ENCODE data around the gene FAU. TPM values are rescaled to one million over a fixed set of nuclear protein-coding genes. Genes with fewer than 3 reads are reported as not detected.

FAU gene
- total RNA-seq, 1 experiment from 2014 or later, result 662 TPM

DNA sequence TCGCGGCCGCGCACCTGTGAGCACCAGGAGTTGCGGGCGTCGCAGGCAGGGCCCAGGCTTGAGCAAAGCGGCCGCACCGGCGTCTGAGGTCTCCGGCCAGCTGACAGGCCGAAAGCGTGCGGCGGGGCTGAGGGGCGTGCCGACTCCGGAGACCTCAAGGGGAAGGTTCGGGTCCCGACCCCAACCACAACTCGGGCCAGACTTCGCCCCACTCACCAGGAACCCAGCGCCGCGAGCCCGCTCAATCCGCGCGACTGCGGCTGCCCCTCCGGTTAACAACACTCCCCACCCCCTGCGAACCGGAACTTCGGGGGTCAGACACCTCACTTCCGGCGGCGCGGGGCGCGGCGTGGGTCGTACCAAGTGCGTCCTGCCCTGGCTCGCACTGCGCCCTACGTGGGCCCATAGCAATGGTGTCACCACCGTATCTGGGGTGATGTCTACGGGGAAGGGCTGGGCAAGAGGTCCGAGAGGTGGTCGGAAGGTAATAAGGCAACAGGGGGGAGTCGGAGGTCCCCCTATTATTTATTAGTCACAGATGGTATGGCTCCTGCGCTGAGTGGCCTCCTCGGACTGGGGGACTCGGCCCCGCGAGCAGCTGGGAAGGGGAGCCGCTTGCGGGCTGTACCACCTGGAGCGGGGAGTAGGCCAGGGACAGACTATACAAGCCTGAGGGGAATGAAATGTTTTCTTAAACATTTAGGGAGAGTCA, 12.5 kb upstream of the FAU start, which contains the start of gene SYVN1:
SYVN1 (minus strand) TSS at position 280 of the 712 bp plus-strand sequence. CDS start 918 bp downstream, outside the sequence.
- no peaks in the 10 kb centered on the region for H3K9me2 ChIP-seq (replicated peaks; ENCODE audit: insufficient read depth, low read length)
- peak within 1 kb of the TSS; percentile 100 for H3K27ac ChIP-seq (ENCODE audit: low read length)
- peak within 1 kb of the TSS; percentile 91 for H3K4me3 ChIP-seq (ENCODE audit: low read length)
- peaks cover 23% of the 10 kb centered on the region for H3K36me3 ChIP-seq (ENCODE audit: insufficient read depth, low read length)
- H3K27me3 ChIP-seq (ENCODE audit: low read length), result no peaks in the 10 kb centered on the region
- peak within 1 kb of the TSS; percentile 98 for H3K4me2 ChIP-seq (ENCODE audit: low read depth, low read length, poor library complexity, severe bottlenecking)
- peaks cover 50% of the 10 kb centered on the region for H3K4me1 ChIP-seq (ENCODE audit: low read length)
- DNase-seq, result peak; percentile 96
- H4K20me1 ChIP-seq (ENCODE audit: insufficient read depth, low read depth, low read length), result peaks cover 28% of the 10 kb centered on the region; the same call in 1 of the 2 replicates
- peaks cover 27% of the 10 kb centered on the region for H3K79me2 ChIP-seq (ENCODE audit: low read length)
- H2AFZ ChIP-seq (ENCODE audit: low read length), result peak within 1 kb of the TSS; percentile 87; the same call in 1 of the 2 replicates
- no peaks in the 10 kb centered on the region for H3K9me3 ChIP-seq (ENCODE audit: low read length)
- peak within 1 kb of the TSS; percentile 99 for H3K9ac ChIP-seq (ENCODE audit: low read length)

DNA sequence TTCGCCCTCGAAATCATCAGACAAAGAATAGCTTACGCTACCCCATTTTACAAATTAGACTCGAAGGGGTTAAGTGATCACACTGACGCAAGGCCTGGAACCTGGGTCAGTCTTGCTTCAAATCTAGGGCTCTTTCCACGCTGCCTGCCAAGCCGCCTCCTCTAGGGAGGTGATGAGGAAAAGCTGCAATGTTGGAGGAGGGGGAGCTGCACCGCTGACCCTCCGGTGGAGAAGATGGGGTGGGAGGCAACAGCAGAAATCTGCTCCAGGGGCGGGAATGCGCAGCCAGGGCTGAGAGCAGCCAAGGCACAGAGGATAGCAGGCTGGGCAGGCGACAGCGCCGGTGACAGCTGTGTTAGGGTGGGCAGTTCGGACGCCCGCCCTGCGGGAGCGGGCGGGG, 11.8 kb upstream of the FAU start:
- peaks cover 57% of the 10 kb centered on the region for H3K4me1 ChIP-seq (ENCODE audit: low read length)
- H3K9me2 ChIP-seq (replicated peaks; ENCODE audit: insufficient read depth, low read length), result no peaks in the 10 kb centered on the region
- H3K4me2 ChIP-seq (ENCODE audit: low read depth, low read length, poor library complexity, severe bottlenecking), result peak overlapping the region; percentile 98
- peaks cover 34% of the 10 kb centered on the region; the same call in 1 of the 2 replicates for H4K20me1 ChIP-seq (ENCODE audit: insufficient read depth, low read depth, low read length)
- DNase-seq, result peak; percentile 70
- no peaks in the 10 kb centered on the region for H3K27me3 ChIP-seq (ENCODE audit: low read length)
- peaks cover 30% of the 10 kb centered on the region for H3K36me3 ChIP-seq (ENCODE audit: insufficient read depth, low read length)
- no peak overlapping the region for H2AFZ ChIP-seq (ENCODE audit: low read length)
- peak overlapping the region; percentile 91 for H3K4me3 ChIP-seq (ENCODE audit: low read length)
- H3K79me2 ChIP-seq (ENCODE audit: low read length), result peaks cover 27% of the 10 kb centered on the region
- H3K9me3 ChIP-seq (ENCODE audit: low read length), result no peaks in the 10 kb centered on the region
- H3K9ac ChIP-seq (ENCODE audit: low read length), result peak overlapping the region; percentile 99
- H3K27ac ChIP-seq (ENCODE audit: low read length), result peak overlapping the region; percentile 100

DNA sequence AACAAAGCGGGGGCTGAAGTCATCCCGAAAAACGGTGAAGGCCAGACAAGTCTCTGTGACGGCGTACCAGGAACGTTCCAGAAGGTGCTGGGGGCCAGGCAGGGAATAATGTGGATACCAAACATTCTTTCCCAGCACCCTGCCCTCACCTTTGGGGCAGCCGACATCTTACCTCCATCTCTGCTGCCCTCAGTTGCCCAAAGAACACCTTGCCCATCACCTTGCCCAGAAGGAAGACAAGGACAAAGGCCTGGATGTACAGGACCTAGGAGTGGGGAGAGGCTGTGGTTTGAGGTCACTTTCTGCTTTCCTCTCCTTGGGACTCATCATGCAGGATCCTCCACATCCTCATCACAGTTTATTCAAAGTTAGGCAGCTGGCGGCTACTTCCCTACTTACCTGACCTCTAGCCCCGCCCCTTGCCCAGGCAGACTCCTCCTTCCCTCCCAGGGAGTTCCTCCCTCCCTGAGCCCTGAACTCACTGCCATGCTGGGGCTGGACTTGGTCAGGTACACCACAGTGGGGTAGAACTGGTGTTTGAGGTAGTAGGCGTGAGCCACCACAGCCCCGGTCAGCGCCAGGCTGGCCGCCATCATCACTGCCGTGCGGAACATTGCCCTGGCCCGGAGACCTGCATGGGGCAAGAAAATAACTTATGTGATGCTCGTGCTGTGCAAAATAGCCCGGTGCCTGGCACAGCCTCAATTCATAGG, 11.2 kb upstream of the FAU start:
- Histone ChIP-seq H3K9me3 (ENCODE audit: low read length) (no peaks in the 10 kb centered on the region), H3K4me3 (ENCODE audit: low read length) (peak overlapping the region; percentile 91), H4K20me1 (ENCODE audit: insufficient read depth, low read depth, low read length) (peaks cover 34% of the 10 kb centered on the region; the same call in 1 of the 2 replicates), H3K9me2 (replicated peaks; ENCODE audit: insufficient read depth, low read length) (no peaks in the 10 kb centered on the region), H3K27me3 (ENCODE audit: low read length) (no peaks in the 10 kb centered on the region), H3K4me1 (ENCODE audit: low read length) (peaks cover 63% of the 10 kb centered on the region), H2AFZ (ENCODE audit: low read length) (no peak overlapping the region), H3K36me3 (ENCODE audit: insufficient read depth, low read length) (peaks cover 36% of the 10 kb centered on the region), H3K9ac (ENCODE audit: low read length) (peak overlapping the region; percentile 99), H3K4me2 (ENCODE audit: low read depth, low read length, poor library complexity, severe bottlenecking) (peak overlapping the region; percentile 98), H3K27ac (ENCODE audit: low read length) (peak overlapping the region; percentile 100), H3K79me2 (ENCODE audit: low read length) (peaks cover 27% of the 10 kb centered on the region)
- DNase-seq, result peak; percentile 95

DNA sequence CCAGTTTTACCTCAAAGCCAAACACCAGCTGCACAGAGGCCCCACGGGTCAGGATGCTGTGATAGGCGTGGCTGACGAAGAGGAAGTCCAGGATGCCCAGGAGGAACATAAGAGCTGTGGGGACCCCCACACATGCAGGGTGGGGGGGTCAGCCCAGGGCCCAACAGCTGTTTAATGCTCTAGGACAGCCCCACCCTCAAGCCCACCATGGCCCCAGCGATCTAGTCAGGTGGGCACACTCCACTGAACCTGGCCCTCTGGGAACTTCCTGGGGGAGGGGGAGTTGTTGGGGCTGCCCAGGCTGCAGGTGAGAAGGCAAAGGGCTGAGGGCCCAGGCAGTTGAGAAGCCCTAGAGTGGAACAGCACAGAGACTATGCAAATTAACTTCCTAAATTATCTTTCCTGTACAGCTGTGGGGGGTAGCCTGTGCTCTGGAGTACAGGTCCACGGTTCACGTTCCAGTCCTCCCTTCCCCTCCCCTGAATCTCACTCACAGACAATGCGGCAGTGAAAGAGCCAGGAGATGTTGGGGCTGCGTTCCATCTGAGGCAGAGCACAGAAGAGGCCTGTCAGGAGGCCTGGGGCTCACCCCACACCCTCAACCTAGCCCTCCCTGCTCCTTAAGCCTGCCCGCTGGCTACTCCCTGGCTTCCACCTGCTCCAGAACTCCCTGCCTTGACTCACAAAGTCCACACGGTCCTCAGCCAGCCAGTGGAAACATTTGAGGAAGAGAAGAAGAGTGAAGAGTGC, 10.5 kb upstream of the FAU start:
- Histone ChIP-seq H3K9me2 (replicated peaks; ENCODE audit: insufficient read depth, low read length) (no peaks in the 10 kb centered on the region), H3K4me3 (ENCODE audit: low read length) (peak overlapping the region; percentile 91), H3K79me2 (ENCODE audit: low read length) (peaks cover 27% of the 10 kb centered on the region), H3K4me1 (ENCODE audit: low read length) (peaks cover 70% of the 10 kb centered on the region), H2AFZ (ENCODE audit: low read length) (no peak overlapping the region), H3K36me3 (ENCODE audit: insufficient read depth, low read length) (peaks cover 43% of the 10 kb centered on the region), H3K9me3 (ENCODE audit: low read length) (no peaks in the 10 kb centered on the region), H3K27ac (ENCODE audit: low read length) (peak overlapping the region; percentile 100), H4K20me1 (ENCODE audit: insufficient read depth, low read depth, low read length) (peaks cover 34% of the 10 kb centered on the region; the same call in 1 of the 2 replicates), H3K4me2 (ENCODE audit: low read depth, low read length, poor library complexity, severe bottlenecking) (peak overlapping the region; percentile 98), H3K9ac (ENCODE audit: low read length) (peak overlapping the region; percentile 99), H3K27me3 (ENCODE audit: low read length) (no peaks in the 10 kb centered on the region)
- peak; percentile 97 for DNase-seq

DNA sequence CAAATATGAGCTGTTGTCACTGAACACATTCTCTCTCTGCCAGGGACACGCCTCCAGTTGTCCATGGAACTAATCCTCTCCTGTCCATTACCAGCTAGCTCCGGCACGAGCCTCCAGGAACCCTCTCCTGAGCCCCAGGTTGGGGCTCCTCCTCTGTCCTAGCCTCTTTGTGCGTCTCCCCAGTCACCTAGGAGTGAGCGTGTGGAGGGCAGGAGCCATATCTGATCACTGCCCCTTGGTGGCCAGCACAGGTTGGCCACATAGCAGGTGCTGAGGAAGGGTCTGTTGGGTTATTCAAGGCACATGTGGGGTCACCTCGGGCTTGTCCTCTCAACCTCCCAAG, 9.9 kb upstream of the FAU start:
- Histone ChIP-seq H3K36me3 (ENCODE audit: insufficient read depth, low read length) (peaks cover 45% of the 10 kb centered on the region), H2AFZ (ENCODE audit: low read length) (no peak overlapping the region), H3K4me3 (ENCODE audit: low read length) (peak overlapping the region; percentile 91), H3K9me2 (replicated peaks; ENCODE audit: insufficient read depth, low read length) (no peaks in the 10 kb centered on the region), H3K4me2 (ENCODE audit: low read depth, low read length, poor library complexity, severe bottlenecking) (peak overlapping the region; percentile 98), H3K27me3 (ENCODE audit: low read length) (no peaks in the 10 kb centered on the region), H3K9ac (ENCODE audit: low read length) (peak overlapping the region; percentile 99), H3K9me3 (ENCODE audit: low read length) (no peaks in the 10 kb centered on the region), H4K20me1 (ENCODE audit: insufficient read depth, low read depth, low read length) (peaks cover 34% of the 10 kb centered on the region; the same call in 1 of the 2 replicates), H3K27ac (ENCODE audit: low read length) (peak overlapping the region; percentile 100), H3K4me1 (ENCODE audit: low read length) (peaks cover 73% of the 10 kb centered on the region), H3K79me2 (ENCODE audit: low read length) (peaks cover 27% of the 10 kb centered on the region)
- DNase-seq, result no peak

DNA sequence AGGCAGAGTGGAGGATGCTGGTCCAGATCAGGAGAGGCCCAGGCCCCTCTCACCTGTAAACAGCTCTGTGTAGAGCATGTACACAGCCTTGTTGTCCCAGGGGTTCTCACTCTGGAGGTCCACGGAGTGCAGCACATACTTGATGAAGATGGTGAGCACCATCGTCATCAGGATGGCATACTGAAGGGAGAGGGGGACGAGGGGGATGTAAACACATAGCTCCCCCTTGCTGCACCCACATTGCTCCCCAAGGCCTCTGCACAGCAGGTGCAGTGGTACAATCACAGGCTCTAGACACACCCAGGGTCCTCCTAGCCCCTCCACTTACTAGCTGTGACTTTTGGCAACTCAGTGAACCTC, 9.5 kb upstream of the FAU start:
- Histone ChIP-seq H3K9me3 (ENCODE audit: low read length) (no peaks in the 10 kb centered on the region), H3K4me1 (ENCODE audit: low read length) (peaks cover 71% of the 10 kb centered on the region), H3K4me3 (ENCODE audit: low read length) (peak overlapping the region; percentile 91), H3K27ac (ENCODE audit: low read length) (peak overlapping the region; percentile 100), H2AFZ (ENCODE audit: low read length) (no peak overlapping the region), H3K36me3 (ENCODE audit: insufficient read depth, low read length) (peaks cover 45% of the 10 kb centered on the region), H3K79me2 (ENCODE audit: low read length) (peaks cover 27% of the 10 kb centered on the region), H4K20me1 (ENCODE audit: insufficient read depth, low read depth, low read length) (peaks cover 34% of the 10 kb centered on the region; the same call in 1 of the 2 replicates), H3K9ac (ENCODE audit: low read length) (peak overlapping the region; percentile 99), H3K9me2 (replicated peaks; ENCODE audit: insufficient read depth, low read length) (no peaks in the 10 kb centered on the region), H3K27me3 (ENCODE audit: low read length) (no peaks in the 10 kb centered on the region), H3K4me2 (ENCODE audit: low read depth, low read length, poor library complexity, severe bottlenecking) (peak overlapping the region; percentile 98)
- DNase-seq, result peak; percentile 43

DNA sequence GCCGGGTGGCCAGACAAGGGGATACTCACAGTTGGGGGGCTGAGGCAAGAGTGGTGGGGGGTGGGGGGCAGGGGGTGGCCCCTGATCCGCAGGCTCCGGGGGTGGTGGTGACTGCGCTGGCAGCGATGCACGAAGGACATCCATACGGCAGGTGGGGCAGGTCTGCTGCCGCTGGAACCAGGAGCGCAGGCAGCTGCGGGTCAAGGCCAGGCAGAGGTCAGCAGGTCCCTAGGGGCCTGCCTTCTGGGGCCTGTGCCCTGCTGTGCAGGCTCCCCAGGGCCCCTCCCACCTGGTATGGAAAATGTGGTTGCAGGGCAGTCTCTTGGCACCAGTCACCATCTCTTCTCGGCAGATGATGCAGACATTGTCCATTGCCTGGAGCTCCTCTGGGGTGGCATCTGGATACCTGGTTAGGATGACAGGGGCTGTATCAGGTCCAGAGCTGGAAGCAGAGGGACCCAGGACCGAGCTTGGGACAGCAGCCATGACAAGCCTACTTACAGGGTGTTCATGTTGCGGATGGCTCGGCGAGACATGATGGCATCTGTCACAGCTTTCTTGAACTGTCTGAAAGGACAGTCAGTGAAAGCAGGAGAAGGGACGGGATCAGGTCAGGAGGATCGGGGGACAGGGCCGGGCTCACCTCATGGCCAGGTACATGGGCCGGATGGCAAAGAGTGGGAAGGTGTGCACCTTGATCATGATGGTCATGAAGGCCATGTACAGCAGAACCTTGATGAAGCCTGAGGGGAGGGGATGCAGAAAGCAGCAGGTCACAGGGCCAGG, 8.9 kb upstream of the FAU start:
- Histone ChIP-seq H3K4me1 (ENCODE audit: low read length) (peaks cover 65% of the 10 kb centered on the region), H3K36me3 (ENCODE audit: insufficient read depth, low read length) (peaks cover 45% of the 10 kb centered on the region), H3K27me3 (ENCODE audit: low read length) (no peaks in the 10 kb centered on the region), H3K4me3 (ENCODE audit: low read length) (peak overlapping the region; percentile 91), H3K4me2 (ENCODE audit: low read depth, low read length, poor library complexity, severe bottlenecking) (peak overlapping the region; percentile 98), H2AFZ (ENCODE audit: low read length) (no peak overlapping the region), H3K9me3 (ENCODE audit: low read length) (no peaks in the 10 kb centered on the region), H3K9me2 (replicated peaks; ENCODE audit: insufficient read depth, low read length) (no peaks in the 10 kb centered on the region), H3K27ac (ENCODE audit: low read length) (peak overlapping the region; percentile 100), H3K79me2 (ENCODE audit: low read length) (peaks cover 27% of the 10 kb centered on the region), H4K20me1 (ENCODE audit: insufficient read depth, low read depth, low read length) (peaks cover 34% of the 10 kb centered on the region; the same call in 1 of the 2 replicates), H3K9ac (ENCODE audit: low read length) (peak overlapping the region; percentile 99)
- DNase-seq, result peak; percentile 79

Data from Karpas-422 (cell line).